GM19468 (cell line): ENCODE data around the gene DAAM2.

Experiments
- ATAC-seq: cut with Tn5 transposase; IDR thresholded peaks from one replicate; pipeline ENCODE4 v1.9.1; 2021; ENCODE audit warnings: mild to moderate bottlenecking, moderate library complexity, moderate number of reproducible peaks; ENCODE audit not compliant: unreplicated experiment; ENCODE audit errors: extremely low read depth

DAAM2 gene

GRCh38 chr6:39791850-39792539 lies at the start of gene DAAM2:
Gene DAAM2 (plus strand): TSS chr6:39792376. CDS start chr6:39856303, 63,927 bp downstream.
- ATAC-seq, result no peak

GRCh38 chr6:39746795-39747194 lies 45.4 kb upstream of the DAAM2 start:
- ATAC-seq, result no peak

GRCh38 chr6:39752835-39753724 lies 39.1 kb upstream of the DAAM2 start:
- ATAC-seq, result no peak

- ATAC-seq, result no peak
Observed at GRCh38 chr6:39753725-39754045, 38.5 kb upstream of the DAAM2 start.

GRCh38 chr6:39754514-39755115 lies 37.6 kb upstream of the DAAM2 start:
- no peak for ATAC-seq

- no peak for ATAC-seq
Observed at GRCh38 chr6:39755231-39755630, 36.9 kb upstream of the DAAM2 start.

- ATAC-seq, result no peak
Observed at GRCh38 chr6:39756582-39756981, 35.6 kb upstream of the DAAM2 start.

GRCh38 chr6:39758905-39759605 lies 33.1 kb upstream of the DAAM2 start:
- no peak for ATAC-seq

- ATAC-seq, result no peak
Observed at GRCh38 chr6:39760226-39760952, 31.8 kb upstream of the DAAM2 start.

GRCh38 chr6:39765508-39766065 lies 26.6 kb upstream of the DAAM2 start:
- ATAC-seq, result no peak

GRCh38 chr6:39769012-39769411 lies 23.2 kb upstream of the DAAM2 start:
- ATAC-seq, result no peak

GRCh38 chr6:39770446-39770845 lies 21.7 kb upstream of the DAAM2 start:
- ATAC-seq, result no peak

GRCh38 chr6:39772559-39773273 lies 19.5 kb upstream of the DAAM2 start:
- no peak for ATAC-seq

GRCh38 chr6:39773782-39774181 lies 18.4 kb upstream of the DAAM2 start:
- ATAC-seq, result no peak

- ATAC-seq, result no peak
Observed at GRCh38 chr6:39776581-39776980, 15.6 kb upstream of the DAAM2 start.

GRCh38 chr6:39777218-39777617 lies 15.0 kb upstream of the DAAM2 start:
- no peak for ATAC-seq

GRCh38 chr6:39777661-39778060 lies 14.5 kb upstream of the DAAM2 start:
- no peak for ATAC-seq

- ATAC-seq, result no peak
Observed at GRCh38 chr6:39778581-39779255, 13.5 kb upstream of the DAAM2 start.
